Peyer's patch (tissue), 4 donors: ENCODE measurements around the gene WWOX.

Source experiments
- CTCF ChIP-seq, 6 experiments: fragments of 450-650 bp in 4 of 6; fragments of 200-600 bp in 2 of 6; sonication (generic) in 1 of 6; IDR thresholded peaks; one replicate each; pipeline ENCODE4 v1.5.1; 2017 to 2019; ENCODE audit warnings: antibody characterized with exemption in 6 of 6, mild to moderate bottlenecking in 3 of 6, moderate library complexity in 1 of 6
- POLR2A ChIP-seq, 2 donors: fragments of 450-650 bp; IDR thresholded peaks; one replicate each; pipeline ENCODE4 v1.5.1; 2017; ENCODE audit warnings: antibody characterized with exemption in 2 of 2, mild to moderate bottlenecking in 2 of 2, moderate library complexity in 2 of 2

- TF ChIP-seq POLR2A (IDR thresholded peaks at IDR 0.05): no peak
- TF ChIP-seq CTCF (IDR thresholded peaks at IDR 0.05): no peak
These were observed 938.3 kb downstream of the WWOX start for GRCh38 chr16:79037521-79038373.
